Prostate gland (tissue), 2 donors: ENCODE results near the gene NOTCH4. TPM values are rescaled to one million over a fixed set of nuclear protein-coding genes. Genes with fewer than 3 reads are reported as not detected.
A peak's percentile ranks its signal among the peaks of the same experiment; 100 is the strongest.
"Not testable (repeated sequence)": the region's sequence is repeated elsewhere in the genome, so short reads cannot be mapped to it uniquely, and the experiment has no call there.

Source experiments
- DNase-seq: peaks from one replicate; pipeline ENCODE4 v3.0.0-alpha.2; 2019; ENCODE audit warnings: low spot score
- H3K27ac ChIP-seq, 2 donors: fragments of 200-600 bp; sonication (generic); 2 replicates each; pipeline ENCODE4 v1.5.1; 2017 to 2019
- H3K27me3 ChIP-seq: fragments of 200-600 bp; sonication (generic); replicated peaks from 2 replicates; pipeline ENCODE4 v1.5.1; 2019; ENCODE audit not compliant: insufficient read depth
- H3K36me3 ChIP-seq, 2 donors: fragments of 200-600 bp; sonication (generic); 1 replicate in 1 of 2; 2 replicates in 1 of 2; pipeline versions ENCODE4 v1.5.1 to v1.8.1; 2017 to 2019
- H3K4me1 ChIP-seq: fragments of 200-600 bp; sonication (generic); replicated peaks from 2 replicates; pipeline ENCODE4 v1.5.1; 2019
- H3K4me3 ChIP-seq, 2 donors: fragments of 200-600 bp; sonication (generic); 2 replicates each; pipeline ENCODE4 v1.5.1; 2017 to 2019
- H3K9me3 ChIP-seq: fragments of 200-600 bp; sonication (generic); 2 replicates; pipeline ENCODE4 v1.5.1; 2017
- POLR2A ChIP-seq: fragments of 450-650 bp; IDR thresholded peaks from one replicate; pipeline ENCODE4 v1.6.1; 2016; ENCODE audit warnings: antibody characterized with exemption, mild to moderate bottlenecking
- POLR2AphosphoS5 ChIP-seq: sonication (generic); formaldehyde crosslinking; IDR thresholded peaks from one replicate; pipeline ENCODE4 v1.6.1; 2017; ENCODE audit warnings: antibody characterized with exemption
- WGBS: methylation state at CpG from one replicate; pipeline ENCODE4 v1.1.5; 2018; 5-methylcytosine and 5-hydroxymethylcytosine counted together
- intact Hi-C: fragments of 100-400 bp; cut with DNase I; formaldehyde crosslinking; loops from one replicate; pipeline ENCODE4 v1.14.2; 2022
- total RNA-seq, 2 donors: library from RNA; depleted of rRNA; stranded (reverse); fragments of >200 nt; gene quantifications; one replicate each; pipeline ENCODE4 v1.1.0, GENCODE V29; 2016
- TF ChIP-seq, protein P1 (sequence below), 4 experiments: fragments of 200-600 bp in 2 of 4; fragments of 450-650 bp in 2 of 4; sonication (generic) in 2 of 4; IDR thresholded peaks; 1 replicate in 3 of 4; 2 replicates in 1 of 4; pipeline ENCODE4 v1.5.1; 2016 to 2019; ENCODE audit warnings: antibody characterized with exemption in 4 of 4, mild to moderate bottlenecking in 2 of 4, moderate library complexity in 2 of 4

The NOTCH4 gene
- total RNA-seq, 2 donors from 2014 or later = 14.6 to 18.2 TPM

GRCh38 chr6:32195902-32196681 is 27.8 kb downstream of the NOTCH4 start:
- no peak for TF ChIP-seq POLR2AphosphoS5
- peak; percentile 98 for TF ChIP-seq POLR2A
- TF ChIP-seq, protein P1, sequence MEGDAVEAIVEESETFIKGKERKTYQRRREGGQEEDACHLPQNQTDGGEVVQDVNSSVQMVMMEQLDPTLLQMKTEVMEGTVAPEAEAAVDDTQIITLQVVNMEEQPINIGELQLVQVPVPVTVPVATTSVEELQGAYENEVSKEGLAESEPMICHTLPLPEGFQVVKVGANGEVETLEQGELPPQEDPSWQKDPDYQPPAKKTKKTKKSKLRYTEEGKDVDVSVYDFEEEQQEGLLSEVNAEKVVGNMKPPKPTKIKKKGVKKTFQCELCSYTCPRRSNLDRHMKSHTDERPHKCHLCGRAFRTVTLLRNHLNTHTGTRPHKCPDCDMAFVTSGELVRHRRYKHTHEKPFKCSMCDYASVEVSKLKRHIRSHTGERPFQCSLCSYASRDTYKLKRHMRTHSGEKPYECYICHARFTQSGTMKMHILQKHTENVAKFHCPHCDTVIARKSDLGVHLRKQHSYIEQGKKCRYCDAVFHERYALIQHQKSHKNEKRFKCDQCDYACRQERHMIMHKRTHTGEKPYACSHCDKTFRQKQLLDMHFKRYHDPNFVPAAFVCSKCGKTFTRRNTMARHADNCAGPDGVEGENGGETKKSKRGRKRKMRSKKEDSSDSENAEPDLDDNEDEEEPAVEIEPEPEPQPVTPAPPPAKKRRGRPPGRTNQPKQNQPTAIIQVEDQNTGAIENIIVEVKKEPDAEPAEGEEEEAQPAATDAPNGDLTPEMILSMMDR (IDR thresholded peaks at IDR 0.05) = peak in 1 of 4 experiments; percentile 1
- Histone ChIP-seq H3K4me3 (peak overlapping the region; percentile 57 to 63), H3K4me1 (no peaks in the 10 kb centered on the region), H3K27me3 (no peaks in the 10 kb centered on the region), H3K9me3 (no peaks in the 10 kb centered on the region), H3K27ac (peak overlapping the region; percentile 99), H3K36me3 (no peaks in the 10 kb centered on the region)
- 0% methylated on average over 57 of the region's 58 CpGs for WGBS
- intact Hi-C loops = loop anchor here (2.0 to 5.0 kb wide), 2 partner anchors 77 to 776 kb away; no protein-coding TSS in a partner anchor
- peak; percentile 80 for DNase-seq

DNA sequence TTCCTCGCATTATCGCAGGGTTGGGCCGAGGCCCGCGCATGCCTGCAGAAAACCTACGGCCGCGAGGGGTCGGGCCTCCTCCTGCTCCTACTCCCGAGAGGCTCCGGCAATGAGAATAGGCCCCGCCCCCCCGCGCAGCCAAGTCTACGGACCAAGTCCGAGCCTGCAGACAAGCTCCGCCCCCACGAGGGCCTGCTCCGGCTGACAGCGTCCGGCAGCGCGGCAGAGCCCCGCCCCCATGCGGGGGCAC is 28.3 kb downstream of the NOTCH4 start:
- Histone ChIP-seq H3K9me3 (no peaks in the 10 kb centered on the region), H3K4me3 (peak overlapping the region; percentile 57 to 63), H3K4me1 (no peaks in the 10 kb centered on the region), H3K36me3 (no peaks in the 10 kb centered on the region), H3K27me3 (no peaks in the 10 kb centered on the region), H3K27ac (peak overlapping the region; percentile 99)
- DNase-seq = peak; percentile 100
- TF ChIP-seq POLR2AphosphoS5 (peak; percentile 97), POLR2A (no peak)
- TF ChIP-seq, protein P1 (IDR thresholded peaks at IDR 0.05) = peak; percentile 44 to 95 (median 70)
- 0% methylated on average over 20 of the region's 25 CpGs for WGBS
- intact Hi-C loops = loop anchor here (2.0 to 5.0 kb wide), 2 partner anchors 77 to 777 kb away; no protein-coding TSS in a partner anchor

DNA sequence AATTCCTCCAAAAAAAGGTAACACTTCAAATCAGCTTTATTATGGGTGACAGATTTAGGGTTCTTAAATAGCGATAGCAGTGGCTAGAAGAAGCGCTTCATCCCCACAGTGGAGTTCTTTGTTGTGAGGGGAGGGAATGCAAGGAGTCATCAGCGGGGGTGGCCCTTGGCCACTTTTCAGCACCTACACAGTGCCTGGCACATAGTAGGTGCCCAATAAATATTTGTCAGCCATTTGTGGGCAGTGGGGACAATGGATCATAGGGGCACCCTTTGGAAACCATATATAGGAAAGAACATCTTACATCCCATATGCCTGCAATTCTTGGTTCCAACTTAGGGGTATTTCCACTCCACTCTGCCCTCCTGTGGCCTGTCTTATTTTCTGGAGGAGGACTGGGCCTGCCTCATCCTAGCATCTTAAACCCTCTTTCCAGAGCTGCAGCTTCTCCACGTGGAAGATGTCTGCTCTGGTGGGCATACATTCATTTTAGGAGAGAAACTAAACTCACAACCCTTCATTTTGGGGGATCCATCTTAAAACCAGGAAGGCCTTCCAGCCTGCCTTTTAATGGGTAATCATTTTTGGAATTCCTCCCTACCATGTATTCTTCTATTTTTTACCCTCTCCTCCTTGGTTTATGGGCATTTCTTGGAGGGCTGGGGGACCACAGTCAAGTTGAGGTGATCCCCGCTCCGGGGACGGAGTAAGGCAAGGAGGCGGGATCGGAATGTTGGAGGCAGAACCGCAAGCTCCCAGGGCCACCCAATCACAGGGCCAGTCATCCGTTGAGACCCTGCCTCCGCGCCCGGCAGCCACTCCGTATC is 28.8 kb downstream of the NOTCH4 start:
- Histone ChIP-seq H3K36me3 (no peaks in the 10 kb centered on the region), H3K27me3 (no peaks in the 10 kb centered on the region), H3K4me1 (no peaks in the 10 kb centered on the region), H3K4me3 (peak overlapping the region; percentile 18 to 29), H3K27ac (peak overlapping the region; percentile 99), H3K9me3 (no peaks in the 10 kb centered on the region)
- WGBS = 15% methylated on average over 15 of the region's 15 CpGs
- intact Hi-C loops = loop anchor here (2.0 to 5.0 kb wide), 2 partner anchors 76 to 777 kb away; no protein-coding TSS in a partner anchor
- DNase-seq = no peak
- TF ChIP-seq, protein P1 (IDR thresholded peaks at IDR 0.05) = peak in 3 of 4 experiments; percentile 8 to 74 (median 54)
- peak; percentile 86 for TF ChIP-seq POLR2A
- no peak for TF ChIP-seq POLR2AphosphoS5

GRCh38 chr6:32194388-32194787 is 29.5 kb downstream of the NOTCH4 start:
- no peaks in the 10 kb centered on the region for H3K4me1 ChIP-seq
- intact Hi-C loops = loop anchor here (2.0 kb wide), 1 partner anchor 76 kb away; no protein-coding TSS in a partner anchor

GRCh38 chr6:32193096-32193495 is 30.8 kb downstream of the NOTCH4 start:
- WGBS = 78% methylated on average over 13 of the region's 13 CpGs
- H3K27me3 ChIP-seq, H3K36me3 ChIP-seq, H3K4me1 ChIP-seq, intact Hi-C loops, H3K9me3 ChIP-seq, H3K4me3 ChIP-seq, DNase-seq: not testable (repeated sequence)
- H3K27ac ChIP-seq = peak overlapping the region; percentile 47 to 98

More at GRCh38 chr6:32194388-32194787, 29.5 kb downstream of the NOTCH4 start:
- no peak for DNase-seq
- WGBS = 88% methylated on average over 4 of the region's 4 CpGs
- Histone ChIP-seq H3K27ac (peak overlapping the region; percentile 99), H3K27me3 (no peaks in the 10 kb centered on the region), H3K9me3 (no peaks in the 10 kb centered on the region), H3K4me3 (no peak overlapping the region), H3K36me3 (no peaks in the 10 kb centered on the region)
- no peak for TF ChIP-seq POLR2AphosphoS5
- no peak for TF ChIP-seq POLR2A
- TF ChIP-seq, protein P1 (IDR thresholded peaks at IDR 0.05) = no peak
